SK-N-SH (cell line): ENCODE data around the gene EXOC2. TPM values are rescaled to one million over a fixed set of nuclear protein-coding genes. Genes with fewer than 3 reads are reported as not detected.

Source experiments
- CTCF ChIA-PET: fragments of 300-600, 350-600 bp; formaldehyde crosslinking; extraction: SDS; loops from one replicate; lab custom pipeline; 2021; lab: Yijun Ruan, JAX
- POLR2A ChIA-PET: fragments of 350-600 bp; sonication (Branson Sonifier 250); formaldehyde crosslinking; extraction: SDS; loops from one replicate; lab custom pipeline; 2020; ENCODE audit warnings: antibody characterized with exemption, inconsistent platforms; lab: Yijun Ruan, JAX
- DNase-seq: peaks from one replicate; pipeline ENCODE4 v3.0.0; 2012
- H2AFZ ChIP-seq: fragments of 200-600 bp; sonication (generic); 2 replicates; pipeline ENCODE4 v1.8.1; 2016; ENCODE audit warnings: antibody characterized with exemption, mild to moderate bottlenecking, low read depth
- H3F3A ChIP-seq: fragments of 200-600 bp; sonication (generic); replicated peaks from 2 replicates; pipeline ENCODE3; 2016; ENCODE audit warnings: antibody characterized with exemption, mild to moderate bottlenecking; ENCODE audit not compliant: insufficient read depth
- H3K27ac ChIP-seq, 2 experiments: fragments of 200-500 bp in 1 of 2; fragments of 200-600 bp in 1 of 2; sonication (Bioruptor generic) in 1 of 2; sonication (generic), shearing (Covaris generic) in 1 of 2; 2 replicates each; pipeline versions ENCODE4 v1.5.1 to v1.6.1; 2014 to 2016; ENCODE audit warnings: low read depth in 2 of 2, inconsistent platforms in 1 of 2, low read length in 1 of 2, mild to moderate bottlenecking in 1 of 2, mixed read lengths in 1 of 2
- H3K27me3 ChIP-seq: fragments of 200-600 bp; sonication (generic), shearing (Covaris generic); 2 replicates; pipeline ENCODE4 v1.6.1; 2016; ENCODE audit warnings: mixed run types; ENCODE audit not compliant: insufficient read depth
- H3K36me3 ChIP-seq, 2 experiments: fragments of 200-500 bp in 1 of 2; fragments of 200-600 bp in 1 of 2; sonication (Bioruptor generic) in 1 of 2; sonication (generic) in 1 of 2; replicated peaks in 1 of 2; 2 replicates each; pipeline versions ENCODE3 to v1.5.1; 2014 to 2016; ENCODE audit warnings: low read length in 1 of 2, mild to moderate bottlenecking in 1 of 2; ENCODE audit not compliant: insufficient read depth in 2 of 2, control insufficient read depth in 1 of 2
- H3K4me1 ChIP-seq, 2 experiments: fragments of 200-500 bp in 1 of 2; fragments of 200-600 bp in 1 of 2; sonication (Bioruptor generic) in 1 of 2; sonication (generic), shearing (Covaris generic) in 1 of 2; 2 replicates each; pipeline versions ENCODE4 v1.5.1 to v1.6.1; 2014 to 2016; ENCODE audit warnings: low read depth in 1 of 2, low read length in 1 of 2, mixed run types in 1 of 2; ENCODE audit not compliant: insufficient read depth in 2 of 2, control insufficient read depth in 1 of 2
- H3K4me2 ChIP-seq: fragments of 200-600 bp; sonication (generic), shearing (Covaris generic); 2 replicates; pipeline ENCODE4 v1.6.1; 2017; ENCODE audit warnings: mixed run types
- H3K4me3 ChIP-seq, 2 experiments: fragments of 200-500 bp in 1 of 2; fragments of 200-600 bp in 1 of 2; sonication (Bioruptor generic) in 1 of 2; sonication (generic), shearing (Covaris generic) in 1 of 2; 2 replicates each; pipeline versions ENCODE4 v1.5.1 to v1.8.1; 2014 to 2016; ENCODE audit warnings: low read depth in 2 of 2, inconsistent platforms in 1 of 2, low read length in 1 of 2, mild to moderate bottlenecking in 1 of 2, mixed read lengths in 1 of 2, moderate library complexity in 1 of 2
- H3K79me2 ChIP-seq: fragments of 200-600 bp; sonication (generic); 2 replicates; pipeline ENCODE4 v1.8.1; 2017; ENCODE audit warnings: mild to moderate bottlenecking; ENCODE audit not compliant: insufficient read depth
- H3K9ac ChIP-seq: fragments of 200-600 bp; sonication (generic); 2 replicates; pipeline ENCODE4 v1.6.1; 2017; ENCODE audit warnings: mixed run types
- H3K9me2 ChIP-seq: fragments of 200-600 bp; sonication (generic); 2 replicates; pipeline ENCODE4 v1.6.1; 2017; ENCODE audit warnings: mixed run types
- H3K9me3 ChIP-seq: fragments of 200-600 bp; sonication (generic); 2 replicates; pipeline ENCODE4 v1.6.1; 2017; ENCODE audit warnings: mixed run types, mild to moderate bottlenecking, moderate library complexity
- H4K20me1 ChIP-seq: fragments of 200-600 bp; sonication (generic); 2 replicates; pipeline ENCODE4 v1.6.1; 2017; ENCODE audit warnings: mild to moderate bottlenecking, mixed run types; ENCODE audit not compliant: insufficient read depth
- CHD2 ChIP-seq: fragments of 150-350 bp; IDR thresholded peaks from 2 replicates; pipeline ENCODE4 v1.6.1; 2018; ENCODE audit warnings: low read length; ENCODE audit not compliant: partially characterized antibody
- FOSL2 ChIP-seq: IDR thresholded peaks from 2 replicates; pipeline ENCODE4 v1.4.0; 2012; ENCODE audit warnings: low read depth, mild to moderate bottlenecking, moderate library complexity, borderline replicate concordance
- FOXJ3 ChIP-seq: sonication (generic); formaldehyde crosslinking; IDR thresholded peaks from 2 replicates; pipeline ENCODE4 v1.5.1; 2020; ENCODE audit warnings: mild to moderate bottlenecking, missing genetic modification reagents
- GATA2 ChIP-seq: sonication (generic); formaldehyde crosslinking; IDR thresholded peaks from 2 replicates; pipeline ENCODE4 v1.5.0; 2020; ENCODE audit warnings: mild to moderate bottlenecking, missing genetic modification reagents
- IRF3 ChIP-seq: fragments of 150-350 bp; IDR thresholded peaks from 2 replicates; pipeline ENCODE4 v1.6.1; 2016; ENCODE audit warnings: mild to moderate bottlenecking, low read depth, low read length
- MXI1 ChIP-seq: IDR thresholded peaks from 2 replicates; pipeline ENCODE4 v1.6.1; 2012; ENCODE audit warnings: mild to moderate bottlenecking, low read depth, low read length, improper control_type of control experiment
- PBX3 ChIP-seq: IDR thresholded peaks from 2 replicates; pipeline ENCODE4; 2012
- POLR2AphosphoS5 ChIP-seq: IDR thresholded peaks from 2 replicates; pipeline ENCODE4 v1.6.1; 2012; ENCODE audit warnings: low read depth, low read length
- REST ChIP-seq: IDR thresholded peaks from 2 replicates; pipeline ENCODE4 v1.6.1; 2012; ENCODE audit warnings: mild to moderate bottlenecking, low read depth, low read length, moderate library complexity
- RFX5 ChIP-seq: IDR thresholded peaks from 2 replicates; pipeline ENCODE4 v1.6.1; 2012; ENCODE audit warnings: mild to moderate bottlenecking, improper control_type of control experiment, low read length
- SMC3 ChIP-seq: IDR thresholded peaks from 2 replicates; pipeline ENCODE4 v1.6.1; 2012; ENCODE audit warnings: low read depth, low read length, improper control_type of control experiment
- TEAD4 ChIP-seq: IDR thresholded peaks from 2 replicates; pipeline ENCODE4 v1.4.0; 2012; ENCODE audit warnings: mild to moderate bottlenecking, borderline replicate concordance; ENCODE audit not compliant: insufficient read depth
- USF2 ChIP-seq: fragments of 150-350 bp; IDR thresholded peaks from 2 replicates; pipeline ENCODE4 v1.6.1; 2017; ENCODE audit warnings: antibody characterized with exemption, low read length, low read depth, borderline replicate concordance
- YY1 ChIP-seq: IDR thresholded peaks from 2 replicates; pipeline ENCODE4 v1.4.0; 2012; ENCODE audit warnings: low read depth, mild to moderate bottlenecking
- ZBTB33 ChIP-seq: IDR thresholded peaks from 2 replicates; pipeline ENCODE4 v1.4.0; 2012; ENCODE audit warnings: low read depth, borderline replicate concordance
- WGBS: methylation state at CpG from one replicate; pipeline ENCODE4 v1.1.6; 2017; ENCODE audit warnings: low lambda C conversion rate; 5-methylcytosine and 5-hydroxymethylcytosine counted together
- polyA plus RNA-seq, 3 experiments: library from polyadenylated mRNA; depleted of rRNA; stranded (reverse); fragments of >200 nt; gene quantifications; 2 replicates each; pipeline ENCODE4 v1.2.3, GENCODE V29; 2012

Gene EXOC2
- polyA plus RNA-seq, 1 of the 3 experiments (the other 2 are of a cell fraction), result 10.6 TPM

- TF ChIP-seq USF2 (no peak), POLR2AphosphoS5 (no peak), MXI1 (no peak)
Observed at GRCh38 chr6:504446-504980, 188.4 kb downstream of the EXOC2 start (continued).

- H3K79me2 ChIP-seq, result no peaks in the 10 kb centered on the region
- no peaks in the 10 kb centered on the region for H4K20me1 ChIP-seq
- 95% methylated on average over 27 of the region's 32 CpGs for WGBS
- no peaks in the 10 kb centered on the region for H3K9me3 ChIP-seq
- TF ChIP-seq SMC3 (no peak), RFX5 (no peak), FOXJ3 (CRISPR knock-in tag) (no peak), YY1 (no peak)
- no peak overlapping the region for H3K9ac ChIP-seq
- CTCF ChIA-PET, result interaction anchor here (1.5 kb wide), 1 partner anchor 89 kb away, joined by 3 read pairs; no protein-coding TSS in a partner anchor
- no peak for DNase-seq
- H3F3A ChIP-seq, result no peaks in the 10 kb centered on the region
- H3K4me2 ChIP-seq, result no peak overlapping the region
- H3K9me2 ChIP-seq, result no peaks in the 10 kb centered on the region
- H3K36me3 ChIP-seq, result peaks cover 0 to 8% of the 10 kb centered on the region in 2 experiments
- H3K27me3 ChIP-seq, result no peaks in the 10 kb centered on the region
- no peaks in the 10 kb centered on the region for H3K4me1 ChIP-seq
- no peak overlapping the region for H3K27ac ChIP-seq
- no peak overlapping the region for H2AFZ ChIP-seq
- POLR2A ChIA-PET, result no interaction called here
- no peak overlapping the region for H3K4me3 ChIP-seq
Observed at GRCh38 chr6:503610-504362, 189.2 kb downstream of the EXOC2 start.

- H3K9me3 ChIP-seq, result no peaks in the 10 kb centered on the region
- no peak overlapping the region for H3K4me2 ChIP-seq
- no peak overlapping the region for H2AFZ ChIP-seq
- no peaks in the 10 kb centered on the region for H3K27me3 ChIP-seq
- H3K27ac ChIP-seq, result no peak overlapping the region
- no peaks in the 10 kb centered on the region for H3K4me1 ChIP-seq
- no peaks in the 10 kb centered on the region for H4K20me1 ChIP-seq
- no peaks in the 10 kb centered on the region for H3F3A ChIP-seq
- WGBS, result 94% methylated on average over 7 of the region's 7 CpGs
- H3K79me2 ChIP-seq, result no peaks in the 10 kb centered on the region
- ChIA-PET CTCF (interaction anchor here (1.5 kb wide), 1 partner anchor 90 kb away, joined by 3 read pairs; no protein-coding TSS in a partner anchor), POLR2A (no interaction called here)
- DNase-seq, result no peak
- no peak overlapping the region for H3K4me3 ChIP-seq
- no peak overlapping the region for H3K9ac ChIP-seq
- H3K9me2 ChIP-seq, result no peaks in the 10 kb centered on the region
- H3K36me3 ChIP-seq, result peaks cover 0 to 11% of the 10 kb centered on the region in 2 experiments
- no peak for TF ChIP-seq PBX3
- no peak for TF ChIP-seq IRF3
- no peak for TF ChIP-seq ZBTB33
- TF ChIP-seq CHD2, result no peak
- no peak for TF ChIP-seq GATA2 (CRISPR knock-in tag)
- no peak for TF ChIP-seq REST
- TF ChIP-seq FOSL2, result no peak
- no peak for TF ChIP-seq TEAD4
Observed at GRCh38 chr6:502761-503160, 190.2 kb downstream of the EXOC2 start.
